Adrenal gland (tissue), 12 donors: ENCODE measurements around the gene TMOD1. TPM values are rescaled to one million over a fixed set of nuclear protein-coding genes. Genes with fewer than 3 reads are reported as not detected.

Source experiments
- DNase-seq, 7 donors: peaks; one replicate each; pipeline ENCODE4 v3.0.0-alpha.2; 2019 to 2020
- H3K27ac ChIP-seq, 5 donors: fragments of 200-600 bp; sonication (generic) in 4 of 5; 1 replicate in 3 of 5; 2 replicates in 2 of 5; pipeline versions ENCODE4 v1.5.1 to v1.8.0; 2016 to 2020; ENCODE audit warnings: mild to moderate bottlenecking in 1 of 5
- H3K27me3 ChIP-seq: fragments of 200-600 bp; 2 replicates; pipeline ENCODE4 v1.8.0; 2021
- H3K36me3 ChIP-seq, 2 donors: fragments of 200-600 bp; replicated peaks in 1 of 2; 1 replicate in 1 of 2; 2 replicates in 1 of 2; pipeline versions ENCODE4 v1.5.1 to v1.8.0; 2018 to 2022
- H3K4me1 ChIP-seq, 2 donors: fragments of 200-600 bp; replicated peaks in 1 of 2; 1 replicate in 1 of 2; 2 replicates in 1 of 2; pipeline versions ENCODE4 v1.5.1 to v1.8.0; 2018 to 2021
- H3K4me3 ChIP-seq, 4 donors: fragments of 200-600 bp; sonication (generic) in 3 of 4; one replicate each; pipeline ENCODE4 v1.5.1; 2016 to 2018
- H3K9me3 ChIP-seq, 3 donors: fragments of 200-600 bp; sonication (generic) in 1 of 3; replicated peaks in 1 of 3; 1 replicate in 2 of 3; 2 replicates in 1 of 3; pipeline versions ENCODE4 v1.5.1 to v1.8.0; 2016 to 2021
- CTCF ChIP-seq, 6 experiments: fragments of 450-650 bp in 4 of 6; fragments of 200-600 bp in 2 of 6; sonication (generic) in 1 of 6; IDR thresholded peaks; 1 replicate in 5 of 6; 2 replicates in 1 of 6; pipeline versions ENCODE4 v1.5.1 to v1.8.0; 2016 to 2021; ENCODE audit warnings: antibody characterized with exemption in 6 of 6, mild to moderate bottlenecking in 2 of 6, moderate library complexity in 1 of 6
- POLR2A ChIP-seq, 2 donors: fragments of 450-650 bp; IDR thresholded peaks; one replicate each; pipeline ENCODE4 v1.6.1; 2017; ENCODE audit warnings: antibody characterized with exemption in 2 of 2, mild to moderate bottlenecking in 2 of 2, moderate library complexity in 1 of 2
- WGBS, 4 donors: extraction: QIAGEN DNeasy Blood & Tissue Kit in 2 of 4; methylation state at CpG; one replicate each; pipeline versions ENCODE4 v1.1.5 to v1.1.7; 2013 to 2017; 5-methylcytosine and 5-hydroxymethylcytosine counted together
- intact Hi-C, 2 donors: fragments of 100-400 bp; cut with DNase I; formaldehyde crosslinking; loops; one replicate each; pipeline versions ENCODE4 v1.14.1 to v1.15.0; 2022 to 2023
- polyA plus RNA-seq, 3 donors: library from polyadenylated mRNA; stranded (reverse); fragments of 200-250 nt in 2 of 3; fragments of 350-450 nt in 1 of 3; fragmentation: Illumina TruSeq in 1 of 3; extraction: RNeasy Lipid Tissue Mini Kit (QIAGEN cat#74804) in 1 of 3; gene quantifications; one replicate each; pipeline ENCODE4 v1.2.3, GENCODE V29; 2013 to 2014
- total RNA-seq, 9 donors: library from RNA; depleted of rRNA in 4 of 9; stranded (reverse); fragments of >200 nt in 4 of 9; fragments of 120-200 nt in 1 of 9; fragmentation: NEBNext Ultra II Directional in 1 of 9; extraction: Animal tissue kit (Norgen Biotek cat#: 25700) in 1 of 9; gene quantifications; one replicate each; pipeline versions ENCODE4 v1.1.0 to v1.2.4, GENCODE V29; 2013 to 2023
- donor health status: healthy with polysubstance abuse.
- donor health status: Bipolar disorder and iron deficiency.
- donor health status: DM: yes; HTN: yes; CAD: no.
- donor health status: DM: no; HTN: no; CAD: no.
- donor health status: DM: no; HTN: no; CAD: no.
- donor health status: DM: yes; HTN: yes; CAD: no.

Gene TMOD1
- total and polyA plus RNA-seq, 12 donors, result 23.9 to 91.2 (median 59.8) TPM

- TF ChIP-seq CTCF (IDR thresholded peaks at IDR 0.05), result no peak
- Histone ChIP-seq H3K27ac (peak overlapping the region in 1 of 5 donors; percentile 18), H3K4me3 (no peak overlapping the region), H3K27me3 (no peaks in the 10 kb centered on the region), H3K4me1 (peaks cover 0 to 10% of the 10 kb centered on the region in 2 donors), H3K36me3 (peaks cover 0 to 8% of the 10 kb centered on the region in 2 donors), H3K9me3 (no peaks in the 10 kb centered on the region)
- intact Hi-C loops, result no loop called here
- 79 to 85% (median 80%) methylated on average over 5 of the region's 5 CpGs for WGBS, 4 donors
- DNase-seq, result no peak
Measured at GRCh38 chr9:97627624-97628023, 126.2 kb downstream of the TMOD1 start.

DNA sequence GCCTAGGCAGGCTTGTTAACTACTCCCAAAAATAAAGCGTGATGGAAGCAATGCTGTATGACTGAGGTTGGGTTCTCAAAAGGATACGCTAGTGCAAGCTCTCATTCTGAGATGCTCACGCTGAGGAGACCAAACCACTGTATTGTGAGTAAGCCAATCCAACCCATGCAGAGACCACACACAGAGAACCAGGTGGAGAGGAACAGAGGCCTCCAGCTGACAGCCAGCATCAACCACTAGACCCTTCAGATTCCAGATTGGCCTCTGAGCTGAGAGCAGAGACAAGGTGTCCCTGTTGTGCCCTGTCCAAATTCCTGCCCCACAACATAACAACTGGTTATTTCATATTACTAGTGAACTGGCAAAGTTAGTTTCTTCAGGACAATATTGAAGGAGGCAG, 127.2 kb downstream of the TMOD1 start:
- Histone ChIP-seq H3K4me1 (peaks cover 0 to 10% of the 10 kb centered on the region in 2 donors), H3K4me3 (no peak overlapping the region), H3K9me3 (no peaks in the 10 kb centered on the region), H3K36me3 (peaks cover 0 to 8% of the 10 kb centered on the region in 2 donors), H3K27ac (no peak overlapping the region), H3K27me3 (no peaks in the 10 kb centered on the region)
- TF ChIP-seq CTCF (IDR thresholded peaks at IDR 0.05), result no peak
- TF ChIP-seq POLR2A (IDR thresholded peaks at IDR 0.05), result no peak
- intact Hi-C loops, result no loop called here
- 94% methylated on average over 3 of the region's 3 CpGs for WGBS, 4 donors
- DNase-seq, result no peak

GRCh38 chr9:97629156-97629555, 127.7 kb downstream of the TMOD1 start:
- no peak for DNase-seq
- no peaks in the 10 kb centered on the region for H3K27me3 ChIP-seq
- intact Hi-C loops, result no loop called here
- peaks cover 0 to 8% of the 10 kb centered on the region in 2 donors for H3K36me3 ChIP-seq
- no peak overlapping the region for H3K4me3 ChIP-seq
- H3K27ac ChIP-seq, result no peak overlapping the region
- TF ChIP-seq CTCF (IDR thresholded peaks at IDR 0.05) (no peak), POLR2A (IDR thresholded peaks at IDR 0.05) (no peak)
- H3K9me3 ChIP-seq, result no peaks in the 10 kb centered on the region
- H3K4me1 ChIP-seq, result peaks cover 0 to 10% of the 10 kb centered on the region in 2 donors

DNA sequence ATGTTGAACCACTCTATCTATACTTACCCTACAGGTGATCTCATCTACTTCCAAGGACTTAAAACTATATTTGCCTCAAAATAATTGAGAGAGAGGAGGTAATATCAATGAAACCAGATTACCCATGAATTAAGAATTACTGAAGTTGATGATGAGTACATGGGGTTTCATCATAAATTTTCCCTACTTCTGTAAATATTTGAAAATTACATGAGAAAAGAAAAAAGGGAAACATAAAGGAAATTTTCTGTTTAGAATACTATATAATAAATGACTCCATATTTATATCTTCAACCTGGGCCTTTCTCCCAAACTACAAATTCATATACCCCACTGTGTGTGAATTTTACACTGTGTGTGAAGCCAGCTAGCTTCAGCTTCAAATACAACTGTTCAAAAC, 129.1 kb downstream of the TMOD1 start:
- Histone ChIP-seq H3K4me3 (no peak overlapping the region), H3K27me3 (no peaks in the 10 kb centered on the region), H3K9me3 (no peaks in the 10 kb centered on the region), H3K27ac (no peak overlapping the region), H3K36me3 (peaks cover 0 to 2% of the 10 kb centered on the region in 2 donors), H3K4me1 (peaks cover 0 to 23% of the 10 kb centered on the region in 2 donors)
- no peak for TF ChIP-seq POLR2A (IDR thresholded peaks at IDR 0.05)
- TF ChIP-seq CTCF (IDR thresholded peaks at IDR 0.05), result no peak
- no peak for DNase-seq
- intact Hi-C loops, result no loop called here
